GM18508 (cell line): ENCODE measurements around the gene HOXB9.

Experiments
- ATAC-seq: cut with Tn5 transposase; IDR thresholded peaks from one replicate; pipeline ENCODE4 v1.9.1; 2021; ENCODE audit warnings: moderate number of reproducible peaks; ENCODE audit not compliant: insufficient read depth, unreplicated experiment

HOXB9 gene

GRCh38 chr17:48626245-48627117 lies at the start of gene HOXB9:
Gene HOXB9, minus strand, starts transcription at chr17:48626358. Its CDS starts 89 bp downstream, at chr17:48626269.
- no peak for ATAC-seq

- no peak for ATAC-seq
Observed at GRCh38 chr17:48672340-48672739, 46.2 kb upstream of the HOXB9 start.

- no peak for ATAC-seq
Observed at GRCh38 chr17:48671697-48672171, 45.6 kb upstream of the HOXB9 start.

GRCh38 chr17:48663134-48663924 lies 37.2 kb upstream of the HOXB9 start:
- ATAC-seq, result no peak

- no peak for ATAC-seq
Observed at GRCh38 chr17:48655913-48656312, 29.8 kb upstream of the HOXB9 start.

- no peak for ATAC-seq
Observed at GRCh38 chr17:48649741-48650140, 23.6 kb upstream of the HOXB9 start.

GRCh38 chr17:48647963-48648245 lies 21.7 kb upstream of the HOXB9 start:
- ATAC-seq, result no peak

GRCh38 chr17:48647103-48647962 lies 21.2 kb upstream of the HOXB9 start:
- no peak for ATAC-seq

GRCh38 chr17:48646183-48647102 lies 20.3 kb upstream of the HOXB9 start:
- no peak for ATAC-seq

- no peak for ATAC-seq
Observed at GRCh38 chr17:48645639-48646182, 19.6 kb upstream of the HOXB9 start.

GRCh38 chr17:48644910-48645557 lies 18.9 kb upstream of the HOXB9 start:
- ATAC-seq, result no peak

- no peak for ATAC-seq
Observed at GRCh38 chr17:48644159-48644558, 18.0 kb upstream of the HOXB9 start.

GRCh38 chr17:48643697-48644012 lies 17.5 kb upstream of the HOXB9 start:
- no peak for ATAC-seq

- no peak for ATAC-seq
Observed at GRCh38 chr17:48642843-48643696, 16.9 kb upstream of the HOXB9 start.

GRCh38 chr17:48642059-48642842 lies 16.1 kb upstream of the HOXB9 start:
- no peak for ATAC-seq

GRCh38 chr17:48641541-48642058 lies 15.4 kb upstream of the HOXB9 start:
- no peak for ATAC-seq

- ATAC-seq, result no peak
Observed at GRCh38 chr17:48640858-48641180, 14.7 kb upstream of the HOXB9 start.
